NCI-H1436 (cell line): ENCODE measurements around the gene CD84.
"Not testable (repeated sequence)": the region's sequence is repeated elsewhere in the genome, so short reads cannot be mapped to it uniquely, and the experiment has no call there.

Experiments
- DNase-seq: peaks from one replicate; lab custom pipeline; 2025; lab: John Stamatoyannopoulos, UW

The CD84 gene

DNA sequence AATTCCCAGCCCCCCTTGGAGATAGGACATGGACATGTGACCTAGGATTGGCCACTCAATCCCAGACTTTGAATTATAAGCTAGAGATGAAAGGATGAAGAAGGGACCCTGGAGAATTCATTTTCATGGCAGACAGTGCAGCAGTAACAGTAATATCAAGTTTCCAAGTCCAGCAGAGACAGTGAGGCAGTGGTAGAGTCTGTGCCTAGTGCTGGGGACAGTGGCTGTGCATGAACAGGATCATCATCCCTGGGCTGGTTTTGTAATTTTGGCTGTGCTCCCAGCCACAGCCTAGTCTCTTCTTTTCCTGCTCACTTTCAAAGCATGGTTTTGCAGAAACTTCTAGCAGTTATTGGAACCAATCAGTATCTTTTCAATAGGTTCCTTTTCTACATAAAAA lies 29.6 kb upstream of the CD84 start:
- no peak for DNase-seq

GRCh38 chr1:160608514-160608913 lies 29.2 kb upstream of the CD84 start:
- DNase-seq = no peak

DNA sequence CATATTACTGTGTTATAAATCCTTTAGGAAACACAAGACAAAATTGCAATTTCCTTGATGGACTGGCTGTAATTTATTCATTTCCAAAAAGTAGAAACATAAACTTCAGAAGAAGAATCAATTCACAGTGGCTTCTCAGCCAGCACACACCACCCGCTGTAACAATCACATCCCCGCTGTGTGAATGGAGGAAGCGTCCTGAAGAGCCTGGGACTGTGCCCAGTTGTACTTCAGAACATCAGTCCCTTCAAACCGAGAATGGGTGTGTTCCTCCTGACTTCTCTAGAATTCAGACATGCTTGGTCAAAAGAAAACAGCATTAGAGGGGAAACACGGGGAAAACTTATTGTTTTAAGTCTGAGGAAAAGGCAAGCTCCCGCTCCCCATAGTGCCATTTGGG lies 28.8 kb upstream of the CD84 start:
- no peak for DNase-seq

- DNase-seq = no peak
These were observed 28.4 kb upstream of the CD84 start for GRCh38 chr1:160607672-160608032.

DNA sequence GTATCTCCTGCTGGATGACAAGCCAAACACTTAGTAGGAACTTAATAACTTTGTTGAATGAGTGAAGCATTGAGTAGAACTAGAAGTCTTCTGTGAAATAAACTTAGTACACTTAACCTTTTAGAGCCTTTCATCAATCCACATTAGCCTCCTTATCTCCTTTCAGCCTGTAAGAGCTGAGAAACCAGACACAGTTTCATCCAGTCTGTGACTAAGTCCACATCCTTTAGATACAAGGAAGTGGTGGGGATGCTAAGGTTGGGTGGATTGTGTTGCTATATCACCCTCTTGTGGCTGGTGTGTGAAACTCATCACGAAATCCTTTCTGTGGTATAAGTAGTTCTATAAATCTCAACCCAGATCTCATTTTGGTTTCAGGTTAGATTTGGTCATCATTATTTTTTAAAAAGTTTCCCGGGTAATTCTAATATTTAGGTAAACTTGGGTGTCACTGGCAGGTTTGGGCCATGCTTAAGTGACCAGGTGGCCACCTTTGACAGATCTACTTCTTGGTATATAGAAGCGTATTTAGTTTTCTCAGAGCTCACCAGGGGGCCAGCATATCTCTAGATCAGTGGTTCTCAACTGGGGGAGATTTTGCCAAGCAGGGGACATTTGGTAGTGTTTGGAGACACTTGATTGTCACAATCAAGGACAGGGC lies 27.8 kb upstream of the CD84 start:
- peak; percentile 29 for DNase-seq

- no peak for DNase-seq
These were observed 27.3 kb upstream of the CD84 start for GRCh38 chr1:160606611-160607010.

- DNase-seq = no peak
These were observed 26.6 kb upstream of the CD84 start for GRCh38 chr1:160605792-160606479.

- no peak for DNase-seq
These were observed 25.9 kb upstream of the CD84 start for GRCh38 chr1:160605205-160605604.

DNA sequence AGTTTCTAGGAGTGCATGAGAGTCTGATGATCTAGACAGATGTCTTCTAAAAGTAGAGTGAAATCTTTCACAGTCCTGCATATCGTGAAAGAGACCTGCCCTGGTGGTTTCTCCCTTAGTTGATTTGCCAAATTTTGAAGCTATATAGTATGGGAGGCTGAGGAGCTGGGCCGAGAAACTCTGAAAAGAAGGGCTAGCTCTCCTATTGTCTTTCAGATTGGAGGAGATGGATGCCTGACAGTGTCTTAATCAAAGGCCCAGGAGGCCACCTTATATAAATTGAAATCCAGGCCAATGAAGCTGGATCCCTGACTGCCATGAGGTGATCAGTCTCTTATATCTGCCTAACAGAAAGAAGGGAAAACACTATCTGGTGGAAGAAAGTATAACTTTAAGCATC lies 18.4 kb upstream of the CD84 start:
- no peak for DNase-seq

DNA sequence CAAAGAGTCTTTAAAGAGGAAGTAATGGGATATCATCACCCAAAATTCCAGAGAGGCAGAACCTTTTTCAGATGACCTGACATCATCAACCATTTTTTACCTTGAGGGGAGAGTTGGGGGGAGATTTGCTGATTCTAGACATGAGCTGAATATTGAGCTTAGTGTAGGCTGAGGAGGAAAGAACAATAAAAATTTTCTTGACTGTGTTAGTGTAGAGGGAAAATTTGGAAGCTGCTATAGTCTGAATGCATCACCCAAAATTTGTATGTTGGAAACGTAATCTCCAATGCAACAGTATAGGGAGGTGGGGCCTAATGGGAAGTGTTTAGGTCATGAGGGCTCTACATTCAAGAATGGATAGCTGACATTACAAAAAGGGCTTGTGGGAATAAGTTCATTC lies 17.8 kb upstream of the CD84 start:
- DNase-seq = no peak

GRCh38 chr1:160590488-160590887 lies 11.2 kb upstream of the CD84 start:
- DNase-seq = no peak

DNA sequence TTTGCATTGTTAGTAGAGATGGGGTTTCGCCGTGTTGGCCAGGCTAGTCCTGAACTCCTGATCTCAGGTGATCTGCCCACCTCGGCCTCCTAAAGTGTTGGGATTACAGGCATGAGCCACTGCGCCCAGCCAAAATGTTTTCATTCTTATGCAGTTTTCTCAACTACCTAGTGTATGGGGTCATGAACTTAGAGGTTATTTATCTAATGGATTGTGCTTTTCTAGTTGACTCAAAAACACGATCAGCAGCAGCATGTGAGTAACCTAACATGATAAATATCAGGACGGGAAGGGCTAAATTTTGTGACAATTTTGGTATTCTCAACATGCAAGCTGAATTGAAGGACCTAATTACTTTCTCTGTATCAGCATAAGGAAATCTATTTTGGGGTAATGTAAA lies 9.2 kb upstream of the CD84 start:
- no peak for DNase-seq

DNA sequence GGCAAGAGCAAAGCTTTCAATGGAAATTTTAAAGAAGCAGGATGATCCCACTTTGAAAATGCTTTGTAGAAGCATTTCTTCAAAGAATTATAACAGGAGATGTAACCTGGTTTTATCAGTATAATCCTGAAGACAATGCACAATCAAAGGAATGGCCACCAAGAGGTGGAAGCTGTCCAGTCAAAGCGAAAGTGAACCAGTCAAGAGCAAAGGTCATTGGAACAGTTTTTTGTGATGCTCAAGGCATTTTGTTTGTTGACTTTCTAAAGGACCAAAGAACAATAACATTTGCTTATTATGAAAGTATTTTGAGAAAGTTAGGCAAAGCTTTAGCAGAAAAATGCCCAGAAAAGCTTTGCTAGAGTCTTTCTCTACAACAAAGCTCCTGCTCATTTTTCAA lies 5.5 kb upstream of the CD84 start:
- DNase-seq = no peak

GRCh38 chr1:160582976-160583375 lies 3.7 kb upstream of the CD84 start:
- not testable (repeated sequence) for DNase-seq

GRCh38 chr1:160581961-160582360 lies 2.7 kb upstream of the CD84 start:
- no peak for DNase-seq

DNA sequence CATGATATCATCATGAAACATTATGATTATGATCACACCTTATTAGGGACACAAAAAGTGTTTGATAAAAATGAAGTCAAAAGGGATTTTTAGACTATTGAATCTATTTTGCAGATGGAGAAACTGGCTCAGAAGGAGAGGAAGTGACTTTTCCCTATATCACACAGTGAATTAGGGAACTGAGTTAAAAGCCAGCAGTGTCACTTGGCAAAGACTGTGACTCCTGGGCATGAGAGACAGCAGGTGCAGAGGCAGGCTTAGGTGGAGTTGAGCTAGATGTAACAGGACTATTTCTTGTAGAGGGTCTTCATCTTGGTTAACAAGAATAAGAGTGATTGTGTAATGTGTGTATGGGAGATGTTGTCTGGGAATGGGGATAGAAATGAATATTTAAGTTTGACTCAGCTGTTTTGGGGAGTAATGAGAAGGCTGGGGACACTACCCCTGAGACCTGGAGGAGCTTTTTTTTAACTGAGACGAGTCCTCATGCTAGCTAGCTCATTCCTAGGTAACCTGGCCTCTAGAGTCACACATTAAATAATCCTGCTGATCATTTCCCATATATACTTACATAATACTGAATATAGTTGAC lies 1.0 kb upstream of the CD84 start:
- no peak for DNase-seq

DNA sequence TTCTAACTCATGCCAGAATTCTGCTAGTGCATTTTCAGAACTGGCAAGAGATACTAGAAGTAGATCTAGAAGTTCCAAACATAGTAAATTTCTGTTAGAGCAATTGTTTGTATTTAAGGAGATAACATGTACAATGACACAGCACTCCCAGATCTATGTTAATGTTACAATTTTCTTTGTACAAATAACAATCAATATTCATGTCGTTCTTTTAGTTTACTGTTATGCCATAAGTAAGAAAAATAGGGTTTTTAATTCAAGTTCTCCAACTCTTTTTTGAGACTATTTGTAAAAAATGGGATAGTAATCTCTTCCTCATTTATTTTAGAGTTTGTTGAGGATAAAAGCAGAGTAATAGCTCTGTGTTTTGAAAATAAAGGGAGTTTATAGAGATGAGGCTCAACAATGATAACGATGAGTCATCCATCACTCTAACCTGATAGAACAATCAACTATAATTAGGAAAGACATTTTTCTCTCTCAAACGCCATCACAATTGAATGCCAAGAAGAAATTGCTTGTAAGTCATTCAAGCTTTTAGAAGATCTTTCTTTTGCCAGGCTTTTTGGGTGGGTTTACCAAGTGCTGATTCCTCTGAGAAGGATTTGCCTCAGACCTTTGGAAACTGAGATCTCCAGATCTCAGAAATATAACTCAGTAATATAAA lies 638 bp downstream of the CD84 start:
- no peak for DNase-seq

DNA sequence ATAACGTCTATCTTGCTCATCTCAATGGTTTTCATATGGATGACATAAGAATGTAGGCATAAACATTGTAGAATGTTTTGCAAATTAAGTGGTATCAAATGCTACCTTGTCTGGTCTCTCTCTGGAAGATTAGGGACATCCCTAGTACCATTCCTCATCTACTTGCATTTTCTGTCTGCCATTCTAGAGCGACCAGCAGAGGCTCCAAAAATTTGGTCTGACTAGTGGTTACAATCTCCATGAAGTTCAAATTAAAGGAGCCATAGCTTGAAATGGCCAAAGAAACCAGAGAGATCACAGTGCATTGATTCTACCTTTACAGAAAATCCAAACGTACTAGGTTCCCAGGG lies 1.1 kb downstream of the CD84 start:
- no peak for DNase-seq

GRCh38 chr1:160577671-160578070 lies 1.6 kb downstream of the CD84 start:
- no peak for DNase-seq

GRCh38 chr1:160576884-160577283 lies 2.4 kb downstream of the CD84 start:
- DNase-seq = no peak

GRCh38 chr1:160576390-160576789 lies 2.9 kb downstream of the CD84 start:
- DNase-seq = no peak

GRCh38 chr1:160575112-160575664 lies 4.1 kb downstream of the CD84 start:
- no peak for DNase-seq

DNA sequence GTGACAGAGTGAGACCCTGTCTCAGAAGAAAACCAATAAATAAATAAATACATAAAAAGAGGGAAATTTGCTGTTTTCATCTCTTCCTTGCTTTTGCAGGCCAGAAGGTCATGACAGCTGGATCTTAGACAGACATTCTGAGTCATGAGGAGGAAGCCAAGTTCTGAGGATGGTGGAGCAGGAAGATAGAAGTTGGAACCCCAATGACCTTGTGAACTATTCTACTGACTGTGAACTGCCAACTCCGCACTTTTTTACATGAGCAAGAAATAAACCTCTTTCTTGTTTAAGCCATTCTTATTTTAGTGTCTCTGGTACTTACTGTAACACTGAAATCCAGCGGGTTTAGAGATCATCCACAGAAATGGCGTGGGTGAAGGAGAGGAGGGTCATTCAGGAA lies 8.5 kb downstream of the CD84 start:
- DNase-seq = no peak
